IgD-negative memory B cell (primary cell): Measurements from ENCODE around the gene TBCEL. TPM values are rescaled to one million over a fixed set of nuclear protein-coding genes. Genes with fewer than 3 reads are reported as not detected.

Experiments
- H3K27ac Mint-ChIP-seq, 3 donors: one replicate each; pipeline ENCODE4 v1.8.0; 2020 to 2022; ENCODE audit warnings: mild to moderate bottlenecking in 3 of 3, mixed read lengths in 3 of 3, moderate library complexity in 1 of 3
- H3K27me3 Mint-ChIP-seq: one replicate; pipeline ENCODE4 v1.8.0; 2021; ENCODE audit warnings: mixed read lengths
- H3K36me3 Mint-ChIP-seq: one replicate; pipeline ENCODE4 v1.8.0; 2020; ENCODE audit warnings: mild to moderate bottlenecking, mixed read lengths
- H3K4me1 Mint-ChIP-seq, 3 donors: one replicate each; pipeline ENCODE4 v1.8.0; 2020 to 2022; ENCODE audit warnings: mixed read lengths in 3 of 3, mild to moderate bottlenecking in 1 of 3
- H3K4me3 Mint-ChIP-seq, 4 donors: one replicate each; pipeline ENCODE4 v1.8.0; 2020 to 2022; ENCODE audit warnings: mild to moderate bottlenecking in 4 of 4, mixed read lengths in 4 of 4, moderate library complexity in 3 of 4
- H3K9me3 Mint-ChIP-seq, 3 donors: one replicate each; pipeline ENCODE4 v1.8.0; 2020 to 2021; ENCODE audit warnings: mixed read lengths in 3 of 3, mild to moderate bottlenecking in 1 of 3
- polyA plus RNA-seq: library from polyadenylated mRNA; unstranded; fragments of 300-500 nt; fragmentation: Illumina TruSeq; gene quantifications from one replicate; pipeline ENCODE4 v1.2.3, GENCODE V29; 2021

Gene TBCEL
- polyA plus RNA-seq, 1 donor from 2014 or later, result 2.5 TPM

- Mint-ChIP-seq H3K4me3 (no peak overlapping the region), H3K4me1 (peaks cover 0 to under 1% (median 0%) of the 10 kb centered on the region in 3 donors), H3K9me3 (peaks cover 0 to 9% (median 1%) of the 10 kb centered on the region in 3 donors), H3K36me3 (peaks cover 1% of the 10 kb centered on the region), H3K27ac (no peak overlapping the region), H3K27me3 (peaks cover 4% of the 10 kb centered on the region)
These were observed 93.9 kb downstream of the TBCEL start for GRCh38 chr11:121117788-121118187.

DNA sequence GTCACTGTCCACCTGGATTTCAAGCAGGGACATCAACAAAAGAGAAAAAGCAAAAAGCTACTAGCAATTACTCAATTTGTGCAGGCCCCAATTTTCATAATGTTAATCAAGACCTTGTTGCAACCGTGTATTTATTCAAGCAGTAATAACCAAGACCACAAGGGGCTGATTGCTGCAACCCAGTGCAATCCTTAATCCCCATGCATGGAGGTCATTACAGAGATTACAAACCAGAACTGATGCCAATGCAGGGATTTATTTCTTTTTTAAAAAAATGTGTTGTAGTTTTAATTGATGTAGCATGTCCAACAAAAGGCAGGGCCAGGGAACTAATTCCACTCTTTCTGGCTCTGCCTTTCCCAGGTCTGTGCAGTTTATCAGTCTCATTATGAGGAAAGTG, 95.5 kb downstream of the TBCEL start:
- Mint-ChIP-seq H3K27ac (no peak overlapping the region), H3K9me3 (peaks cover 0 to 12% (median 1%) of the 10 kb centered on the region in 3 donors), H3K4me1 (no peaks in the 10 kb centered on the region), H3K27me3 (peaks cover 7% of the 10 kb centered on the region), H3K36me3 (peaks cover 1% of the 10 kb centered on the region), H3K4me3 (no peak overlapping the region)

DNA sequence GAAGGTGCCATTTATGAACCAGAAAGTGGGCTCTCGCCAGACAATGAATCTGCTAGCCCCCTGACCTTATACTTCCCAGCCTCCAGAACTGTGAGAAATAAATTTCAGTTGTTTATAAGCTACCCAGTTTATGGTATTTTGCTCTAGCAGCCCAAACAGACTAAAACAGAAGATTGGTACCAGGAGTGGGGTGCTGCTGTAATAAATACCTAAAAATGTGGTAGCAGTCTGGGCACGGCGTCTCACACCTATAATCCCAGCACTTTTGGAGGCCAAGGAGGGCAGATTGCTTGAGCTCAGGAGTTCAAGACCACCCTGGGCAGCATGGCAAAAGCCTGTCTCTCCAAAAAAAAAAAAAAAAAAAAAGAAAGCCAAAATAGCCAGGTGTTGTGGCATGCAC, 98.4 kb downstream of the TBCEL start:
- peaks cover 17% of the 10 kb centered on the region for H3K27me3 Mint-ChIP-seq
- peaks cover 0 to 12% (median 0%) of the 10 kb centered on the region in 3 donors for H3K9me3 Mint-ChIP-seq
- no peaks in the 10 kb centered on the region for H3K4me1 Mint-ChIP-seq
- H3K4me3 Mint-ChIP-seq, result no peak overlapping the region
- H3K36me3 Mint-ChIP-seq, result no peaks in the 10 kb centered on the region
- H3K27ac Mint-ChIP-seq, result no peak overlapping the region

GRCh38 chr11:121123496-121124069, 99.7 kb downstream of the TBCEL start:
- Mint-ChIP-seq H3K4me1 (no peaks in the 10 kb centered on the region), H3K4me3 (no peak overlapping the region), H3K36me3 (no peaks in the 10 kb centered on the region), H3K9me3 (peaks cover 0 to 12% (median 0%) of the 10 kb centered on the region in 3 donors), H3K27ac (no peak overlapping the region), H3K27me3 (peaks cover 15% of the 10 kb centered on the region)

GRCh38 chr11:121127809-121128208, 103.9 kb downstream of the TBCEL start:
- Mint-ChIP-seq H3K4me3 (no peak overlapping the region), H3K36me3 (no peaks in the 10 kb centered on the region), H3K9me3 (peaks cover 0 to 4% (median 0%) of the 10 kb centered on the region in 3 donors), H3K4me1 (peaks cover 0 to 1% (median 0%) of the 10 kb centered on the region in 3 donors), H3K27ac (no peak overlapping the region), H3K27me3 (peaks cover 17% of the 10 kb centered on the region)

DNA sequence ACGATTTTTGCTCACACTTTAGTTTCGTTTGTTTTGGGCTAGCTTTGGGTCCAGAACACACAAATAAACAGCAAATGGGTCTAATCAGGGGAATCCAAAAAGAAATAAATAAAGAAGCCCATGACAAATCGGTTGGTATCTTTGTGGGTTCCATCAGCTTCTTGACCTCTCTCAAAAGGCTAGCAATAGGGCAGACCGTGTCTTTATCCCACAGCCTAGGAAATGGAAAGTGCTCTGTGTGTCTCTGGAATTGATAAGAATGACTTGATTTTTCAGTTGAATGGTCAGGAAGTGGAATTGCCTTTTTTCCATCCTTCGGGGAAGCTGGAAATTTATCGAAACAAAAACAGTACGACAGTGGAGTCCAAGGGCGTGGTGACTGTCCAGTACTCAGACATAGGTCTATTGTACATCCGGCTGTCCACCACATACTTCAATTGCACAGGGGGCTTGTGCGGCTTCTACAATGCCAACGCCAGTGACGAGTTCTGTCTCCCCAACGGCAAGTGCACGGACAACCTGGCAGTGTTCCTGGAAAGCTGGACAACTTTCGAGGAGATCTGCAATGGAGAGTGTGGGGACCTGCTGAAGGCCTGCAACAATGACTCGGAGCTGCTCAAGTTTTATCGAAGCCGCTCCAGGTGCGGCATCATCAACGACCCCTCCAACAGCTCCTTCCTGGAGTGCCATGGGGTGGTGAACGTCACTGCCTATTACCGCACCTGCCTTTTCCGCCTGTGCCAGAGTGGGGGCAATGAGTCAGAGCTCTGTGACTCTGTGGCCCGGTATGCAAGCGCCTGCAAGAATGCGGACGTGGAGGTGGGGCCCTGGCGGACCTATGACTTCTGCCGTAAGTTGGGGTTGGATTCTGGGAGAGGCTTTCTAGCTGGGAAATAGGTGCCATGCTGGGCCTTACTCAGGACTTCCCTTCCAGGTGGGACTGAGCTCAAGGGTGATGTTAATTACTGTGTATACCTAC, 105.7 kb downstream of the TBCEL start:
- Mint-ChIP-seq H3K9me3 (no peaks in the 10 kb centered on the region), H3K27me3 (peaks cover 14% of the 10 kb centered on the region), H3K4me1 (peaks cover 0 to 1% (median 0%) of the 10 kb centered on the region in 3 donors), H3K4me3 (no peak overlapping the region), H3K36me3 (no peaks in the 10 kb centered on the region), H3K27ac (no peak overlapping the region)

GRCh38 chr11:121131656-121132055, 107.8 kb downstream of the TBCEL start:
- peaks cover 0 to 1% (median 0%) of the 10 kb centered on the region in 3 donors for H3K4me1 Mint-ChIP-seq
- H3K4me3 Mint-ChIP-seq, result no peak overlapping the region
- H3K27ac Mint-ChIP-seq, result no peak overlapping the region
- H3K27me3 Mint-ChIP-seq, result peaks cover 9% of the 10 kb centered on the region
- no peaks in the 10 kb centered on the region for H3K9me3 Mint-ChIP-seq
- no peaks in the 10 kb centered on the region for H3K36me3 Mint-ChIP-seq

GRCh38 chr11:121132211-121132976, 108.5 kb downstream of the TBCEL start:
- peaks cover 9% of the 10 kb centered on the region for H3K27me3 Mint-ChIP-seq
- no peak overlapping the region for H3K27ac Mint-ChIP-seq
- peaks cover 0 to 1% (median 0%) of the 10 kb centered on the region in 3 donors for H3K4me1 Mint-ChIP-seq
- H3K9me3 Mint-ChIP-seq, result no peaks in the 10 kb centered on the region
- no peak overlapping the region for H3K4me3 Mint-ChIP-seq
- H3K36me3 Mint-ChIP-seq, result no peaks in the 10 kb centered on the region

- Mint-ChIP-seq H3K4me1 (peaks cover 0 to 1% (median 0%) of the 10 kb centered on the region in 3 donors), H3K9me3 (no peaks in the 10 kb centered on the region), H3K27ac (no peak overlapping the region), H3K4me3 (no peak overlapping the region), H3K36me3 (no peaks in the 10 kb centered on the region), H3K27me3 (peaks cover 7% of the 10 kb centered on the region)
These were observed 110.9 kb downstream of the TBCEL start for GRCh38 chr11:121134741-121135312.

GRCh38 chr11:121137005-121137404, 113.1 kb downstream of the TBCEL start:
- Mint-ChIP-seq H3K9me3 (no peaks in the 10 kb centered on the region), H3K27ac (no peak overlapping the region), H3K27me3 (peaks cover 6% of the 10 kb centered on the region), H3K4me3 (no peak overlapping the region), H3K4me1 (no peaks in the 10 kb centered on the region), H3K36me3 (no peaks in the 10 kb centered on the region)

DNA sequence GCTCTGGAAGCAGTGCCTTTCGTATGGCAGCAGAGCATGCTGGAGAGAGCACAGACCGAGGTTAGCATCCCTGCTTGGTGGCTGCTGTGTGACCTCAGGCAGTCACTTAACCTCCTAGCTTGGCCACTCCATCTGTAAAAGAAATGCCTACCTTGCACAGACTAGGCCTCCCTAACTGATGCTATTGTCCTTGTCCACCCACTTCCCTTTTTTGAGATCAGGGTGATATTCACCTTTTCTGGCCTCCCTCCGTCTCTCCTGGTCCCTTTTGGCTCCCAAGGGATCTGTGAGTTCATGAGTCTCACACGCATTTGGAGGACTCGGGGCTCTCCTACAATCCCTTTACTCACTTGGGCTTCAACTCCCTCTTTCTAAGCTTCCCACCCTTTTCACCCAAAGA, 114.4 kb downstream of the TBCEL start:
- no peaks in the 10 kb centered on the region for H3K9me3 Mint-ChIP-seq
- no peaks in the 10 kb centered on the region for H3K4me1 Mint-ChIP-seq
- H3K27ac Mint-ChIP-seq, result no peak overlapping the region
- H3K4me3 Mint-ChIP-seq, result no peak overlapping the region
- peaks cover 6% of the 10 kb centered on the region for H3K27me3 Mint-ChIP-seq
- H3K36me3 Mint-ChIP-seq, result no peaks in the 10 kb centered on the region

DNA sequence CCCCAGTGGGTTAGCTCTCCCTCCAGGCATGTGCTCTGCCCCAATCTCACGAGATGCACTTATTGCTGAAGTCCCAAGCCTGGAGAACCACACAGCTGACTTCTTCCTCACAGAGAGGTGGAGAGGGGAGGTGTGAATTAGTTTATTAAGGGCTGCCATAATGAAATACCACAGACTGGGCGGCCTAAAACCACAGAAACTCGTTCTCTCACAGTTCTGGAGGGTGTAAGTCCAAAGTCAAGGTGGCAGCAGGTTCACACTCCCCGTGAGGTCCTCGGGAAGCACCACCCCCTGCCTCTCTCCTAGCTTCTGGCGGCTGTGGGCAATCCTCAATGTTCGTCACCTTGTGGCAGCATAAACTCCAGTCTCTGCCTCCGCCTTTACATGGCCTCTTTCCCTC, 116.5 kb downstream of the TBCEL start:
- Mint-ChIP-seq H3K27me3 (peaks cover 1% of the 10 kb centered on the region), H3K4me3 (no peak overlapping the region), H3K4me1 (no peaks in the 10 kb centered on the region)

More for the DNA sequence above, 116.5 kb downstream of the TBCEL start:
- H3K27ac Mint-ChIP-seq, result no peak overlapping the region
- H3K9me3 Mint-ChIP-seq, result no peaks in the 10 kb centered on the region
- H3K36me3 Mint-ChIP-seq, result no peaks in the 10 kb centered on the region
